ENCODE results near the gene MAP3K14.

DNA sequence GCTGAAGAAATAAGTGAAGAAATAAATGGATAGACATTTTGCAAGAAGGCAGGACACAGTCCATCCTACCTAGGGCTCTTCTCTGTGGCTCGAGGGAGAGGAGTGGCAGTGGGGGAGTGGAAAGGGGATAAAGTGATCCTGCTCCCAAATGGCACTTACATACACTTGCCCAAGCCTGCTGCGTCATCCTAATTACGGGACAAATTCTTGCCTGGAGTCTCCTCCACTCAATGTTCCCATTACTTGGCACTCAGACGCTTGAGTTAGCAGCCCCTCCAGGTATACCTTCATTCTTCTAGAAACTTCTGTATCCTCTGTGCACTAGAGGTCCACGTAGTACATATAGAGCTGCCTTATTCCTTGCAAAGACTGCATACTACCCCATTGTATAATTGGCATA, 15.7 kb upstream of the MAP3K14 start:
- no peak for TF ChIP-seq POLR2AphosphoS5 (IDR thresholded peaks at IDR 0.05; ENCODE audit: low read depth, low read length)
- TF ChIP-seq REST (IDR thresholded peaks at IDR 0.05; ENCODE audit: insufficient read depth in 1 of 2, low read depth in 2 of 2, low read length in 2 of 2): no peak
- no peak for TF ChIP-seq TAF1 (IDR thresholded peaks at IDR 0.05; ENCODE audit: borderline replicate concordance, insufficient read depth, low read length)
- TF ChIP-seq FOXP2 (optimal IDR thresholded peaks at IDR 0.05; ENCODE audit: borderline replicate concordance, extremely low read depth, extremely low read length, insufficient read depth): no peak

All from PFSK-1 (cell line).